A549 (cell line): ENCODE measurements around the gene ALDH1L1.

ENCODE experiments used
- CHD4 ChIP-seq: fragments of 200-600 bp; sonication (generic); IDR thresholded peaks from 2 replicates; pipeline ENCODE4 v1.6.1; 2016; ENCODE audit warnings: antibody characterized with exemption, mild to moderate bottlenecking, borderline replicate concordance
- E2F6 ChIP-seq: IDR thresholded peaks from 2 replicates; pipeline ENCODE4 v1.6.1; 2012; ENCODE audit warnings: low read depth, borderline replicate concordance
- MYC ChIP-seq: IDR thresholded peaks from 2 replicates; pipeline ENCODE4 v1.6.1; 2012; ENCODE audit warnings: mild to moderate bottlenecking, inconsistent platforms, low read length, improper control_type of control experiment, borderline replicate concordance
- POLR2A ChIP-seq: IDR thresholded peaks from 2 replicates; pipeline ENCODE4 v1.6.1; 2012; ENCODE audit warnings: mild to moderate bottlenecking, low read length
- SMC3 ChIP-seq: fragments of >200 bp; sonication (Bioruptor Twin); formaldehyde crosslinking; IDR thresholded peaks from 3 replicates; pipeline ENCODE4 v1.6.1; 2018; ENCODE audit warnings: inconsistent platforms
- ZC3H11A ChIP-seq: fragments of 450-650 bp; IDR thresholded peaks from 2 replicates; pipeline ENCODE4 v1.6.1; 2014; ENCODE audit warnings: antibody characterized with exemption, mild to moderate bottlenecking
- TF ChIP-seq, protein P1 (sequence below): fragments of >200 bp; sonication (Bioruptor Twin); formaldehyde crosslinking; IDR thresholded peaks from 3 replicates; pipeline ENCODE4 v1.5.1; 2016
- TF ChIP-seq, protein P2 (sequence below): fragments of 200-600 bp; sonication (generic); IDR thresholded peaks from 2 replicates; pipeline ENCODE4 v1.6.1; 2016; ENCODE audit warnings: antibody characterized with exemption, mild to moderate bottlenecking, moderate library complexity

DNA sequence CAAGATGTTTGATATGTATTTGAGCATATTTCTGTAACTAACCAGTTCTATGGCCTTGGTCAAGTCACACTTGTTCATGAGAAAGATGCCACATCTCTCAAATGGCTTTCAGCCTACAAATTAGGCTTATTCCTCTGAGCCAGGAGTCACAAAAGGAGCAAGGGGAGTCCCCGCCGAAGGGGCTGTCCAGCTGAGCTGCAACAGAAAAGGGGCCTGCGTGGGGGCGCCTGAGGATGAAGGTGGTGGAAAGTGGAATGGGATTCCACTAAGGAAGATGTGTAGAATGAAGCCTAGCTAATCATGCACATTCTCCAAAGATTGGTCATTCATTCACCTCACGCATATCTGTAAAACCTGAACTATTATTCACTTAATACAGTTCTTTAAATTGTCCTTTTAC, 19.1 kb downstream of the ALDH1L1 start:
- TF ChIP-seq, protein P1, sequence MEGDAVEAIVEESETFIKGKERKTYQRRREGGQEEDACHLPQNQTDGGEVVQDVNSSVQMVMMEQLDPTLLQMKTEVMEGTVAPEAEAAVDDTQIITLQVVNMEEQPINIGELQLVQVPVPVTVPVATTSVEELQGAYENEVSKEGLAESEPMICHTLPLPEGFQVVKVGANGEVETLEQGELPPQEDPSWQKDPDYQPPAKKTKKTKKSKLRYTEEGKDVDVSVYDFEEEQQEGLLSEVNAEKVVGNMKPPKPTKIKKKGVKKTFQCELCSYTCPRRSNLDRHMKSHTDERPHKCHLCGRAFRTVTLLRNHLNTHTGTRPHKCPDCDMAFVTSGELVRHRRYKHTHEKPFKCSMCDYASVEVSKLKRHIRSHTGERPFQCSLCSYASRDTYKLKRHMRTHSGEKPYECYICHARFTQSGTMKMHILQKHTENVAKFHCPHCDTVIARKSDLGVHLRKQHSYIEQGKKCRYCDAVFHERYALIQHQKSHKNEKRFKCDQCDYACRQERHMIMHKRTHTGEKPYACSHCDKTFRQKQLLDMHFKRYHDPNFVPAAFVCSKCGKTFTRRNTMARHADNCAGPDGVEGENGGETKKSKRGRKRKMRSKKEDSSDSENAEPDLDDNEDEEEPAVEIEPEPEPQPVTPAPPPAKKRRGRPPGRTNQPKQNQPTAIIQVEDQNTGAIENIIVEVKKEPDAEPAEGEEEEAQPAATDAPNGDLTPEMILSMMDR = no peak
- no peak for TF ChIP-seq SMC3
- TF ChIP-seq, protein P2, sequence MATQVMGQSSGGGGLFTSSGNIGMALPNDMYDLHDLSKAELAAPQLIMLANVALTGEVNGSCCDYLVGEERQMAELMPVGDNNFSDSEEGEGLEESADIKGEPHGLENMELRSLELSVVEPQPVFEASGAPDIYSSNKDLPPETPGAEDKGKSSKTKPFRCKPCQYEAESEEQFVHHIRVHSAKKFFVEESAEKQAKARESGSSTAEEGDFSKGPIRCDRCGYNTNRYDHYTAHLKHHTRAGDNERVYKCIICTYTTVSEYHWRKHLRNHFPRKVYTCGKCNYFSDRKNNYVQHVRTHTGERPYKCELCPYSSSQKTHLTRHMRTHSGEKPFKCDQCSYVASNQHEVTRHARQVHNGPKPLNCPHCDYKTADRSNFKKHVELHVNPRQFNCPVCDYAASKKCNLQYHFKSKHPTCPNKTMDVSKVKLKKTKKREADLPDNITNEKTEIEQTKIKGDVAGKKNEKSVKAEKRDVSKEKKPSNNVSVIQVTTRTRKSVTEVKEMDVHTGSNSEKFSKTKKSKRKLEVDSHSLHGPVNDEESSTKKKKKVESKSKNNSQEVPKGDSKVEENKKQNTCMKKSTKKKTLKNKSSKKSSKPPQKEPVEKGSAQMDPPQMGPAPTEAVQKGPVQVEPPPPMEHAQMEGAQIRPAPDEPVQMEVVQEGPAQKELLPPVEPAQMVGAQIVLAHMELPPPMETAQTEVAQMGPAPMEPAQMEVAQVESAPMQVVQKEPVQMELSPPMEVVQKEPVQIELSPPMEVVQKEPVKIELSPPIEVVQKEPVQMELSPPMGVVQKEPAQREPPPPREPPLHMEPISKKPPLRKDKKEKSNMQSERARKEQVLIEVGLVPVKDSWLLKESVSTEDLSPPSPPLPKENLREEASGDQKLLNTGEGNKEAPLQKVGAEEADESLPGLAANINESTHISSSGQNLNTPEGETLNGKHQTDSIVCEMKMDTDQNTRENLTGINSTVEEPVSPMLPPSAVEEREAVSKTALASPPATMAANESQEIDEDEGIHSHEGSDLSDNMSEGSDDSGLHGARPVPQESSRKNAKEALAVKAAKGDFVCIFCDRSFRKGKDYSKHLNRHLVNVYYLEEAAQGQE = no peak
- no peak for TF ChIP-seq MYC
- TF ChIP-seq POLR2A = no peak
- TF ChIP-seq E2F6 = no peak
- TF ChIP-seq ZC3H11A = no peak
- no peak for TF ChIP-seq CHD4
